Body of pancreas (tissue), 4 donors: ENCODE data around the gene EPN3. TPM values are rescaled to one million over a fixed set of nuclear protein-coding genes. Genes with fewer than 3 reads are reported as not detected.

Source experiments
- ATAC-seq: fragments of 150-250 bp; one replicate; pipeline ENCODE4 v1.9.1; 2016
- DNase-seq, 4 donors: peaks; one replicate each; pipeline ENCODE4 v3.0.0-alpha.2; 2019
- H3K27ac ChIP-seq, 4 donors: fragments of 200-600 bp; sonication (generic); 1 replicate in 3 of 4; 2 replicates in 1 of 4; pipeline versions ENCODE4 v1.5.1 to v1.6.1; 2016 to 2019; ENCODE audit warnings: mild to moderate bottlenecking in 1 of 4, mixed read lengths in 1 of 4, moderate library complexity in 1 of 4
- H3K27me3 ChIP-seq, 2 donors: fragments of 200-600 bp; sonication (generic); one replicate each; pipeline ENCODE4 v1.6.0; 2016; ENCODE audit warnings: mild to moderate bottlenecking in 1 of 2
- H3K36me3 ChIP-seq, 2 donors: fragments of 200-600 bp; sonication (generic); replicated peaks in 1 of 2; 2 replicates each; pipeline ENCODE4 v1.5.1; 2016; ENCODE audit warnings: low read depth in 2 of 2; ENCODE audit not compliant: insufficient read depth in 1 of 2
- H3K4me1 ChIP-seq: fragments of 200-600 bp; sonication (generic); one replicate; pipeline ENCODE4 v1.6.0; 2016
- H3K4me3 ChIP-seq, 2 donors: fragments of 200-600 bp; sonication (generic); 1 replicate in 1 of 2; 2 replicates in 1 of 2; pipeline ENCODE4 v1.5.1; 2016 to 2019
- H3K9me3 ChIP-seq, 3 donors: fragments of 200-600 bp; sonication (generic); 1 replicate in 2 of 3; 2 replicates in 1 of 3; pipeline ENCODE4 v1.5.1; 2016
- POLR2A ChIP-seq, 3 donors: fragments of 450-650 bp; IDR thresholded peaks; one replicate each; pipeline ENCODE4 v1.6.1; 2016; ENCODE audit warnings: antibody characterized with exemption in 3 of 3, mild to moderate bottlenecking in 2 of 3
- WGBS, 2 donors: methylation state at CpG; one replicate each; pipeline ENCODE4 v1.1.5; 2017; 5-methylcytosine and 5-hydroxymethylcytosine counted together
- intact Hi-C: fragments of 100-400 bp; cut with DNase I; formaldehyde crosslinking; loops from one replicate; pipeline ENCODE4 v1.15.1; 2023
- total RNA-seq, 2 donors: library from RNA; depleted of rRNA; stranded (reverse); fragments of >200 nt; gene quantifications; one replicate each; pipeline ENCODE4 v1.1.0, GENCODE V29; 2016
- TF ChIP-seq, protein P1 (sequence below), 7 experiments: fragments of 450-650 bp in 4 of 7; fragments of 200-600 bp in 3 of 7; sonication (generic) in 3 of 7; IDR thresholded peaks; one replicate each; pipeline ENCODE4 v1.5.1; 2016 to 2019; ENCODE audit warnings: antibody characterized with exemption in 7 of 7

The EPN3 gene
- total RNA-seq, 2 donors from 2014 or later: 11.9 to 20.1 TPM

- intact Hi-C loops: no loop called here
- ATAC-seq (no peak), DNase-seq (no peak)
- H3K4me1 ChIP-seq: peaks cover 20% of the 10 kb centered on the region
- TF ChIP-seq POLR2A (IDR thresholded peaks at IDR 0.05): no peak
- TF ChIP-seq, protein P1, sequence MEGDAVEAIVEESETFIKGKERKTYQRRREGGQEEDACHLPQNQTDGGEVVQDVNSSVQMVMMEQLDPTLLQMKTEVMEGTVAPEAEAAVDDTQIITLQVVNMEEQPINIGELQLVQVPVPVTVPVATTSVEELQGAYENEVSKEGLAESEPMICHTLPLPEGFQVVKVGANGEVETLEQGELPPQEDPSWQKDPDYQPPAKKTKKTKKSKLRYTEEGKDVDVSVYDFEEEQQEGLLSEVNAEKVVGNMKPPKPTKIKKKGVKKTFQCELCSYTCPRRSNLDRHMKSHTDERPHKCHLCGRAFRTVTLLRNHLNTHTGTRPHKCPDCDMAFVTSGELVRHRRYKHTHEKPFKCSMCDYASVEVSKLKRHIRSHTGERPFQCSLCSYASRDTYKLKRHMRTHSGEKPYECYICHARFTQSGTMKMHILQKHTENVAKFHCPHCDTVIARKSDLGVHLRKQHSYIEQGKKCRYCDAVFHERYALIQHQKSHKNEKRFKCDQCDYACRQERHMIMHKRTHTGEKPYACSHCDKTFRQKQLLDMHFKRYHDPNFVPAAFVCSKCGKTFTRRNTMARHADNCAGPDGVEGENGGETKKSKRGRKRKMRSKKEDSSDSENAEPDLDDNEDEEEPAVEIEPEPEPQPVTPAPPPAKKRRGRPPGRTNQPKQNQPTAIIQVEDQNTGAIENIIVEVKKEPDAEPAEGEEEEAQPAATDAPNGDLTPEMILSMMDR (IDR thresholded peaks at IDR 0.05): no peak
- no peaks in the 10 kb centered on the region for H3K36me3 ChIP-seq
- H3K27me3 ChIP-seq: no peaks in the 10 kb centered on the region
- H3K27ac ChIP-seq: no peak overlapping the region
- H3K9me3 ChIP-seq: no peaks in the 10 kb centered on the region
- H3K4me3 ChIP-seq: no peak overlapping the region
- 86 to 91% methylated on average over 9 of the region's 9 CpGs for WGBS, 2 donors
Observed at GRCh38 chr17:50586421-50587247, 54.1 kb downstream of the EPN3 start.

GRCh38 chr17:50587571-50587970 is 55.0 kb downstream of the EPN3 start:
- Histone ChIP-seq H3K9me3 (no peaks in the 10 kb centered on the region), H3K27ac (no peak overlapping the region), H3K4me1 (peaks cover 20% of the 10 kb centered on the region), H3K4me3 (no peak overlapping the region), H3K36me3 (no peaks in the 10 kb centered on the region), H3K27me3 (no peaks in the 10 kb centered on the region)
- ATAC-seq (no peak), DNase-seq (no peak)
- no peak for TF ChIP-seq POLR2A (IDR thresholded peaks at IDR 0.05)
- TF ChIP-seq, protein P1 (IDR thresholded peaks at IDR 0.05): no peak
- 73 to 81% methylated on average over 9 of the region's 9 CpGs for WGBS, 2 donors
- intact Hi-C loops: no loop called here

- H3K4me1 ChIP-seq: peaks cover 27% of the 10 kb centered on the region
- ATAC-seq (no peak), DNase-seq (peak in 2 of 4 donors; percentile 36 to 40)
- H3K9me3 ChIP-seq: no peaks in the 10 kb centered on the region
- intact Hi-C loops: no loop called here
- H3K4me3 ChIP-seq: no peak overlapping the region
- TF ChIP-seq, protein P1 (IDR thresholded peaks at IDR 0.05): no peak
- TF ChIP-seq POLR2A (IDR thresholded peaks at IDR 0.05): no peak
- no peak overlapping the region for H3K27ac ChIP-seq
- WGBS, 2 donors: 57 to 59% methylated on average over 14 to 18 of the region's 18 CpGs
- no peaks in the 10 kb centered on the region for H3K36me3 ChIP-seq
- no peaks in the 10 kb centered on the region for H3K27me3 ChIP-seq
Observed at GRCh38 chr17:50588391-50589049, 56.0 kb downstream of the EPN3 start.

- no peaks in the 10 kb centered on the region for H3K36me3 ChIP-seq
- peaks cover 28% of the 10 kb centered on the region for H3K4me1 ChIP-seq
- H3K9me3 ChIP-seq: no peaks in the 10 kb centered on the region
- TF ChIP-seq POLR2A (IDR thresholded peaks at IDR 0.05): no peak
- TF ChIP-seq, protein P1 (IDR thresholded peaks at IDR 0.05): no peak
- no peak for DNase-seq
- no peak overlapping the region for H3K4me3 ChIP-seq
- no peak for ATAC-seq
- no peak overlapping the region for H3K27ac ChIP-seq
- intact Hi-C loops: no loop called here
- no peaks in the 10 kb centered on the region for H3K27me3 ChIP-seq
- 52 to 57% methylated on average over 9 to 10 of the region's 10 CpGs for WGBS, 2 donors
Observed at GRCh38 chr17:50589095-50589705, 56.7 kb downstream of the EPN3 start.
